Left renal cortex interstitium (tissue), 4 donors: ENCODE measurements around the gene EFL1. TPM values are rescaled to one million over a fixed set of nuclear protein-coding genes. Genes with fewer than 3 reads are reported as not detected.
"Not testable (repeated sequence)": the region's sequence is repeated elsewhere in the genome, so short reads cannot be mapped to it uniquely, and the experiment has no call there.

Experiments
- DNase-seq, 4 donors: peaks; one replicate each; pipeline ENCODE4 v3.0.0-alpha.2; 2013; ENCODE audit warnings: low read depth in 4 of 4, low spot score in 2 of 4, missing footprints in 1 of 4
- polyA plus RNA-seq, 4 donors: library from polyadenylated mRNA; unstranded; fragments of 120-200 nt; gene quantifications; one replicate each; pipeline ENCODE4 v1.2.1, GENCODE V29; 2013; ENCODE audit not compliant: insufficient read length in 4 of 4

Gene EFL1
- 10 to 100 TPM; 19.3 to 26.5 (median 20.9) TPM for polyA plus RNA-seq

DNA sequence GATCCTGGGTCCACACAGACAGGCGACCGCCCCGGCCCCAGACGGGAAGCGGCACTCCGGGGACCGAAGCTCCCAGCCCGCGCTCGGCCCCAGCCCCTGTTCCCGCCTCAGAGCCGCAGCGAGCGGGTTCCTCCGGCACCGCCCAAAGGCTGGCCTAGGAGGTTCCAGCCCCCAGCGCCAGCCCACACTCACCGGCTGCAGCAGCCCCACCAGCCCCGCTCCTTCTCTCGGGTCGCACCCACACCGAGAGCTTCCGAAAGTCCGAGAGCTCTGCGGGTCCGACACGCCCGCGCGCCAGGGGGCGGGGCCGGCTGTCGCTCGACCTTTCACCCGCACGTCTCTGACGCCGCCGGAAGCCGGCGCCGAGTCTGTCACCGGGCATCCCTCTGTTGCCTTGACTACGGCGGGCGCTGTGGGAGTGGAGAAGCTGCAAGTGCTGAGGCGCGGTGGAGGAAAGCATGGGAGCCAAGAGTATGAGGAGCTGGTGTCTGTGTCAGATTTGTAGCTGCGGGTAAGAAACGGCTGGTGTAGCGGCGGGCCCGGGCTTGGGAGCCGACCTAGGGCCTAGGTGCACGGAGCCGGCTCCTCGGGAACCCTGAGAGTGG, at the start of gene EFL1, which contains the start of gene SAXO2:
Gene EFL1 (minus strand): TSS at position 313 of the 605 bp plus-strand sequence. CDS start 956 bp downstream, outside the sequence.
Gene SAXO2 (plus strand): TSS at position 397 of the 605 bp plus-strand sequence. CDS start 62 bp downstream, at position 459.
- peak; percentile 55 to 87 (median 74) for DNase-seq

DNA sequence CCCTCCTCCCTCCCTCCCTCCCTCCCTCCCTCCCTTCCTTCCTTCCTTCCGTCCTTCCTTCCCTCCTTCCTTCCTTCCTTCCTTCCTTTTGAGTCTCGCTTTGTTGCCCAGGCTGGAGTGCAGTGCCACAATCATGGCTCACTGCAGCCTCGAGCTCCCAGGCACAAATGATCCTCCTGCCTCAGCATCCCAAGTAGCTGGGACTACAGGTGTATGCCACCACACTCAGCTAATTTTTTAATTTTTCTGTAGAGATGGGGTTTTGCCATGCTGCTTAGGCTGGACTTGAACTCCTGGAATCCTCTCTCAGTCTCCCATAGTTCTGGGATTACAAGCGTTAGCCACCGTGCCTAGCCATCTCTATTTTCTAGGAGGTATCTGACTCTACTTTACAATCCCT, 48.8 kb upstream of the EFL1 start:
- not testable (repeated sequence) for DNase-seq

DNA sequence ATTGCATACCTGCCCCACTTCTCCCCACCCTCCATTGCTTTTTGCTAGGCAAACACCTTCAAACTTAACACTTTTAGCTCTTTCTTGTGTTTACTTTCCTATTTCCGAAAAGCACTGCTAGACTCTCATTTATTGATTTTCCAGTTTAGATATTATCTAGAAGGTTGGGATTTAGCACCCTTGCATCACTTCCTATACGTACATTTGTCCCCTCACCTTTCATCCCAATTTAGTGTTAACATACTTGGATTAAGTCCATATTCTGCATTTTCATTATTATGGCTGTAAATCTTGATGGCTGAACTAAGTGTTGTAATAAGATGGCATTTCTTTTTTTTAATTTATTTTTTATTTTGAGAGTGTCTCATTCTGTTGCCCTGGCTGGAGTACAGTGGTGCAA, 47.3 kb upstream of the EFL1 start:
- no peak for DNase-seq

DNA sequence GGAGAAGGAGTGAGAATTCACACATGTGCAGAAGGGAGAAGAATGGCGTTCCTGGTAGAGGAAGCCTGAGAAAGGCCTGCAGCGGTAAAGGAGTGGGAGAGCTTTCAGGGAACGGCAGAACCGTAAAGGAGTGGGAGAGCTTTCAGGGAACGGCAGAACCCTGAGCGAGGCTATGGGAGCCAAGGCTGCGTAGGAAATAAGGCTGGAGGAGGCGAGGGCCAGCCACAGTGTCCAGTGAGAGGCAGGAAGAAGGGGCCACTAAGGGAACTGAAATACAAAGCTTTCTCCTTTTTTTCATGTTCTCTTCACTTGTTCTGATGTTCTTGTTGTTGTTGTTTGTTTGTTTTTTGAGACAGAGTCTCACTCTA, 45.2 kb upstream of the EFL1 start:
- no peak for DNase-seq

DNA sequence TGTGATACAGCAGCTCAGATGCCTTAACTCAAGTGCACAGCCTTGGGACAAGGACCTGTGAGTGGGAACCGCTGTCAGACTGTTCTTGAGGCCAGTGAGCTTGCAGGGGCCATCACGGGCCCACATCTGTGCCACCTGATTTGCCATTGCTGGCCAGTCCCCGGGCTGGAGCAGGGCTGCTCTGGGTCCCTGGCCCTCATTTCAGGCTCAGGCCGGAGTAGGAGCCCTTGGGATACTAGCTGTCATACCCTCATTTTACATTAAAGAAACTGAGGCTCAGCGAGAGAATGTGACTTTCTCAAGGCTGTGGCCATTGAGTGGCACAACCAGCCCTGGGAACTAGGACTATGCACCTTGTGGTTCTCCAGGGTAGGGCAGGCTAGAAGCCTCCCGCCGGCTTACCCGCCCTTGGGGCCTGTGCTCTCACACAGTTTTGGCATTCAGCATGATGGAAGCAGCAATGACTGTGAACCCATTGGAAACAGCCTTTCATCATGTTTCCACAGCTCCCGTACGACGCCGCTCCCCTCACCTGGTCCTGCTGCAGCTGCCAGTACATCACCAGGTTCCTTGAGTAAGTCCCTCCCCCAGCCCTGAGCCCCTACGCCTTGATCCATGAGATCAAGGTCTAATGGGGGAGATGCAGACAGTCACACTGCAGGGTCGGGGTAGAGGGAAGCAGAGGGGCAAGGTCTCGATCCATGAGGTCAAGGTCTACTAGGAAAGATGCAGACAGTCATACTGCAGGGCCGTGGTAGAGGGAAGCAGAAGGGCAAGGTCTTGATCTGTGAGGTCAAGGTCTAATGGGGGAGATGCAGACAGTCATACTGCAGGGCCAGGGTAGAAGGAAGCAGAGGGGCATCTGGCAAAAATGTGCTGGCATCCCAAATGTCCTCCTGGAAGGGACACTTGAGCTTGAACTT, 44.5 kb upstream of the EFL1 start:
- no peak for DNase-seq

DNA sequence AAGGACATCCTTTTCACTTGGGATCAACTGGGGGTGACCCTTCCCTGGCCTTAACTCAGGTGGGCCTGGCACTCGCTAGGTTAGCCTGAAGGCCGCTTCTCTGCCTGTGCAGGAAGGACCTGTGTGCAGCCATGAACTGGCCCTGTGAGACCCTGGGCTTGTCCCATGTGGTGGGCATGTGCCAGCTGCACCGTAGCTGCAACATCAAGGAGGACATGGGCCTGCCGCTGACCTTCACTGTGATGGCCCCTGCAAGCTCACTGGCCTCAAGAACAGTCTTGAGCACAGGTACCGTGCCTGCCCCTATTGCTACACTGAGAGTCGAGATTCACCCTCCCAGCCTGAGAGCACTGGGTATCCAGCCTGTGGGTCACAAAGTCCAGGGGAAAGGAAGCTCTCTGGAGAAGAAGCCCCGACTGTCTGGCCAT, 43.1 kb upstream of the EFL1 start:
- no peak for DNase-seq

DNA sequence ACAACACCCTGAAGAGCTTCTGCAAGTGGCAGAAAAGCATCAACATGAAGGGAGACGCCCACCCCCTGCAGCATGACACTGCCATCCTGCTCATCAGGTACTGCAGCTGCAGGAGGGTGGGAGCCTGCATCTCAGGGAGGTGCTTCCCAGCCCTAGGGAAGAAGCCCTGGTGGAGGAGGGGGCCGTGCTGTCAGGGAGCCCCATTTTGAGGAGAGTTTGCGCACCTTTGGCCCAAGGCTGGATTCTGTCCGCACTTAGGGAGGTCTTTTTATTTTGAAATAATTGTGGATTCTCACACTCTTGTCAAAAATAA, 42.2 kb upstream of the EFL1 start:
- no peak for DNase-seq

DNA sequence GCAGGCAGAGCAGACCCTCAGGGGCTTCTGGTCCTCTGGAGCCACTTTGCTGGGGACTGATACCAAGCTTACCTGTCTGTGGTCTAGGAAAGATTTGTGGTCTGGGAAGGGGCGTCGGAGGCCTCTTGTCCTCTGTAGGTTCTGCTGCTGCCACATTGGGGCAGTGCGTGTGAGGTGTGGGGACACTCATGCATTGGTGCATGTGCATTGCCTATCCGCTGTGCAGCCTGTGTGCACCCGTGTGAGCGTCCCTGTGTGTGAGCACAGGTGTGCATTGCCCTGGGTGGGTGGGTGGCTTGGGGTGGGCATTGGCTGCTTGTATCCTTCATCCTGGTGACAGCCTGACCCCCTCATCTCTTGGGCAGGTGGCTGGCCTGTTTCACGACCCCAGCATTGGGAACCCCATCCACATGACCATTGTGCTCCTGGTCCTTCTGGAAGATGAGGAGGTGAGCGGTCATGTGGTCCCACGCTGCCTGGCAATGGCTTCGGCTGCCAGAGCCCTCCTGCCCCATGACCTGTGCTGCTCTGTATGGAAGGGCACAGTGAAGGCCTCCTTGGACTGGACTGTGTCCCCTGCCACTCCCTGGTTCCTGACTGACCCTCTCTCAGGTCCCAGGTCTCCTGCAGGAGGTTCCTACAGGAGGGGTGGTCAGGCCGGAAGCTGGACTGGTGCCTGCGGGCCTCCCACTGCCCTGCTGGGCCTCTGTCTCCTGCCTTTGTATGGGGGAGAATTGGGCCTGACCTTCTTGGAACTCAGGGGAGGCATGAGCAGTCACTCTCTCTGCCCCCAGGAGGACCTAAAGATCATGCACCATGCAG, 41.6 kb upstream of the EFL1 start:
- no peak for DNase-seq

DNA sequence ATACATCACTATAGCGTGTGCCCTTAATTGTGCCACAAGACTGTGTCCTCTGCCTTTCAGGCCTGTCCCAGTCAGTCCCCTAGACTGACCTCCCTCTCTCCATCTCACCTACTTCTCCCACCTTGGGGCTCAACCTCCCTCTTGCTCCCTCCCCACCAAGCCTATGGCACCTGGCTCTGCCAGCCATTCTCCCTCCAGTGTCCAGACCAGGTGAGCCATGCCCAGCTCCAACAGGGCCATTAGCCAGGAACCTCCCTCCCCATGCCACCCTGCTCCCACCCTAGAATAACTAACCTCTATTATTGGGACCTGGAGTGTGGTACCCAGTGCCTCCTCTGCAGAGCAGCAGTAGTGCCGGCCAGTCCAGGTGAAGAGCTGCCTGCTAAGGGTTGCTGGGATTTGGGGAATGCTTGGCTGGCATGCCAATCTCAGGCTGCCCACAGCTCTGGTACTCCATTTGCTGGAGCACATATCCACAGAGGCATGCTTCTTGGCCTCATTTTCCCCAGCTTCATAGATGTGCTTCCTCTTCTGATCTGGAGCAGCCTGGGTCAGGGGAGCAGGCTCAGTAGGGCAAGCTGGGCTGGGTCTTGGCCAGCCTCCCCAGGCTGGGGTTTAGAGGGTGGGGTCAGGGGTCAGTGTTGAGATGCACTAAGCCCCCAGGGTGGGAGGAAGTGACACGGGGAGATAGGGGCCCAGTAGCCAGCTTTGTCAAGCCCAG, 38.9 kb upstream of the EFL1 start:
- DNase-seq: no peak

DNA sequence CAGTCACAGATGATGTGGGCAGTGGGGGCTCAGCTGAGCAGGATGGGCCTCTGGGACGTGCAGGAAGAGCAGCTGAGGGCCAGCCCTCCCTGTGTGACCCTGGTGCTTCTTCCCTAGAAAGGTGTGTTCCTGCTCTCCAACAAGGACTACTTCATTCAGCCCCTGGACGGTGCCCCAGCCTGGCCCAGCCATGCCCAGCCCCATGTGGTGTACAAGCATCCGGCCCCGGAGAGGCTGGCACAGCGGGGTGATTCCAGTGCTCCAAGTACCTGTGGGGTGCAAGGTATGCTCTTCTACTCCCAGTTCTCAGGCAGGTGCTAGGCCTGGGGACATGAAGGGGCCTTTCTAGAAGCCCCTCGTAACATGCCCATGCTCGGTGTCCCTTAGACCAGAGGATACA, 38.3 kb upstream of the EFL1 start:
- DNase-seq: no peak

DNA sequence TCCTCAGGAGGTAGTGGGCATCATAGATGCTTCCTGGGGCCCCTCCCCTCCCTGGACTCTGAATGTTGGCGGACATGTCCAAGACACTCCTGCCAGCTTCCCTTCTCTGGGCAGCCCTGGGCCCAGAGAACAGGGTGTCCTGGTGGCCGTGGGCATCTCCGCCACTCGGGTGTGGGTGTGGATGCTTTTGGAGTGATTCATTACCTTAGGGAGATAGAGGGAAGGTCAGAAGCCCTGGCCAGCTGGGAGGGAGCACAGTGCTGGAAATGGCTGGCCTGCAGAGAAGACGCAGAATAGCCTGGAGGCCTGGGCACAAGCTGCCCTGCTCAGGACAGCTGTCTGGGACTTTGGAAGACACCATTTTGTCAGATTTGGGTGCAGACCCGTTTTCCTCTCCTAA, 37.8 kb upstream of the EFL1 start:
- DNase-seq: not testable (repeated sequence)

DNA sequence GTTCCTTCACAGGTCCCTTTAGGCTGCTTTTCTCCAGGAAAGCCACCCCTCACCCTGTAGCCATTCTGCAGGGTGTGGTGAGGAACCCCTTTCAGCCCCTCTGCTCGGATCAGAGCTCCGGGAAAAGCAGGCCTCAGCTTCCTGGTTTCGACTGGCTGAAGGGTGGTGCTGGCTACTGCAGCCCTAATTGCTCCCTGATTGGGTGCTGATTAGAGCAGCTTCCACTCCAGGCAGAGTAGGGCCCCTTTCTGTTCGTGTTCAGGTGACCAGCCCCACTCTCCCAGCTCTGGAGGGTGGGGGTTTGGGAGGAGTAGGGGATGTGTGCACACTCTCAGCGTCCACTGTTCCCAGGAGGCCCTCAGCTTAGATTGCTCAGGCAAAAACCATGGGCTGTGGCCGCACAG, 37.0 kb upstream of the EFL1 start:
- not testable (repeated sequence) for DNase-seq

DNA sequence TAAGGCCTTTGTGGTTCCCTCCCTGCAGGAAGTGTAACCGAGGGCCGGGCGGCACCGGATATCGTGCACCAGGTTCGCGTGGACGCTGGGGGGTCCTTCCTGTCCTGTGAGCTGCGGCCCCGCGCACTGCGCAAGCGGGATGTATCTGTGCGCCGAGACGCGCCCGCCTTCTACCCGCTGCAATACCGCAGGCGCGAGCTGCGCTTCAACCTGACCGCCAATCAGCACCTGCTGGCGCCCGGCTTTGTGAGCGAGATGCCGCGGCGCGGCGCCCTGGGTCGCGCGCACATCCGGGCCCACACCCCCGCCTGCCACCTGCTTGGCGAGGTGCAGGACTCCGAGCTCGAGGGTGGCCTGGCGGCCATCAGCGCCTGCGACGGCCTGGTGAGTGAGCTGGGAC, 36.0 kb upstream of the EFL1 start:
- peak in 2 of 4 donors; percentile 1 to 11 for DNase-seq

DNA sequence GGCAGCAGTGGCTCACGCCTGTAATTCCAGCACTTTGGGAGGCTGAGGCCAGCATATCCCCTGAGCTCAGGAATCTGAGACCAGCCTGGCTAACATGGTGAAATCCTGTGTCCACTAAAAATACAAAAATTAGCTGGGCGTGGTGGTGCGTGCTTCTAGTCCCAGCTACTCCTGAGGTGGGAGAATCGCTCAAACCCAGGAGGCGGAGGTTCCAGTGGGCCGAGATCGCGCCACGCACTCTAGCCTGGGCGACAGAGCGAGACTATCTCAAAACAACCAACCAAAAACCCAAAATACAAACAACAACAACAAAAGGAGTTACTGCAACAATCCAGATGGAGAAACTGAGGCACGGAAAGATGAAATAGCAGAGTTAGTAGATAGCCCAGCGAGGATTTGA, 35.5 kb upstream of the EFL1 start:
- DNase-seq: no peak

DNA sequence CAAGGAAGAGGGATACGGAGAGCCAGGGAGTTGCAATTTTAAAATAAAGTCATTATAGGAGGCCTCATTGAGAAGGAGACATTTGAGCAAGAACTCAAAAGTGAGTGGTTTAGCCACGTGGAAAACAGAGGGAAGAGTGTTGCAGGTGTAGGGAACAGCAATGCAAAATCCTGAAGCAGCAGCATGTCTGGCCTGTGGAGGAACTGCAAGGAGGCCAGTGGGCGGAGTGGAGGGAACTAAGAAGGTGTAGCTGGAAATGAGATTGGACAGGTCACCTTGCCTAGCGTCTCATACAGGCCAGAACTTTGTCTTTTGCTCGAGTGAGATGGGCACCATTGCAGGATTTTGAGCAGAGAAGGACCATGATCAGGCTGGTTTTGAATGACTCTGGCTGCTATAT, 35.0 kb upstream of the EFL1 start:
- DNase-seq: no peak

DNA sequence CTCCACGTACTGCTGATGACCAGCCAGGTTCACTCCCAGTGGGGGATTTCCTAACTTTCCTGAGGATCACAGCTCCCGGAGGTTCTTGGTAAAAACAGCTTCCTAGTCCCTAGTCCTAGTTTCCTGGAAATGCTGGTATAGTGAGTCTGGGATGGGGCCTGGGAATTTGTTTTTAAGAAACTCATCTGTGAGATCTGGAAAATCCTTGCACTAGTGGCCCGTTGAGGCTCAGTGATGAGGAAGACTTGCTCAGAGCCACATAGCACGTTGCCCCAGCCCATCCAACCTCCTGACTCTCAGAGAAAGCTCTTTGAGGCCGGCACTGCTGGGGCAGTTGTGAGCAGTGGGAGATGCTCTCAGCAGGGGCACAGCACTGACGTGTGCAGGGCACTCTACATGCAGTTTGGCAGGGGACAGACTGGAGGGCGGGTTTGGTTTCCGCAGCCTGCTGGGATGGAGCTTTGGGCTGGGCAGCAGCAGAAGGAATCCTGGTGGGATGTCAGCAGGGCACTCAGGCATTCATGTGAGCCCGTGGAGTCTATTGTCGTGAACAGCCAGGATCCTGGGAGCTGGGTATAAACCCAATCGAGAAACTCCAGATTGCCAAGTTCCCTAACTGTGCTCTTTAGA, 31.6 kb upstream of the EFL1 start:
- DNase-seq: no peak

DNA sequence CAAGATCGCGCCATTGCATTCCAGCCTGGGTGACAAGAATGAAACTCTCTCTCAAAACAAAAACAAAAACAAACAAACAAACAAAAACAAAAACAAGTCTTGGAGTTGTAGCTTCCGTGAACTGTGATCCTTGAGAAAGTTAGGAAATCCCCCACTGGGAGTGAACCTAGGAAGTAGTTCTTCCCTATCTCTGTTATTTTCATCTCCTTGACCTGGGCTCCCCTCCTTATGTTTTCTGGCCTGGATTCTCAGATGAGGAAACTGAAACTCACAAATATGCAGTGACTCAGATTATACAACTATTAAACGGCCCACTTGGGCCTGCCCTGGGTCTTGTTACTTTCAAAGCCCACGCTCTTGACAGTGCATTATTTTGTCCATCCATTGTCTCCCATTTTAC, 29.7 kb upstream of the EFL1 start:
- DNase-seq: no peak

DNA sequence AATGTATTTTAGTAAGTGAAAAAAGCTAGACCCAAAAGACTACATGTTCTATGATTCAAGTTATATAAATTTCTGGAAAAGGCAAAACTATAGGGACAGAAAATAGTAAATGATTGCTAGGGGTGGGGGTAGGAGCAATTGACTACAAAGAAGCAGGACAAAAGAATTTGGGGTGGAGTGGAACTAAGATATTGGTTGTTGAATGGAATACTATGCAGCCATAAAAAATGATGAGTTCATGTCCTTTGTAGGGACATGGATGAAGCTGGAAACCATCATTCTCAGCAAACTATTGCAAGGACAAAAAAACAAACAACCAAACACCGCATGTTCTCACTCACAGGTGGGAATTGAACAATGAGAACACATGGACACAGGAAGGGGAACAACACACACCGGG, 25.7 kb upstream of the EFL1 start:
- not testable (repeated sequence) for DNase-seq

DNA sequence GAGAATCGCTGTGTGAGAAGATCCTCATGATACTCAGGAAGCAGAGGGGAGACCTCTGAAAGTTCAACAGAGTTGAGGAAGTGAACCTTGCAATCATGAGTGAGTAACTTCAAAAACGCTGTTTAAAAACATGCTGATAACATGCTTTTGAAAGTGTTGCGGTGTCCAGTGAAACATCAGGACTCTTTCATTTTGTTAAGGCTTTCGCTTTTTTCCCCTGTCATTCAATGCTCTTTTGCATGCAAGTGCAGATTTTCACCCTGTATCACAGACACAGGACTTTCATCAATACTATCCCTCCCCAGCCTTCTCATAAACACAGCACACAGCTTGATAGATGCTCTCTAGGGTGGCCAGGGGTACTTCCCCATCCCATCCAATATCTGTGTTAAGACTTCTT, 23.9 kb upstream of the EFL1 start:
- DNase-seq: not testable (repeated sequence)

DNA sequence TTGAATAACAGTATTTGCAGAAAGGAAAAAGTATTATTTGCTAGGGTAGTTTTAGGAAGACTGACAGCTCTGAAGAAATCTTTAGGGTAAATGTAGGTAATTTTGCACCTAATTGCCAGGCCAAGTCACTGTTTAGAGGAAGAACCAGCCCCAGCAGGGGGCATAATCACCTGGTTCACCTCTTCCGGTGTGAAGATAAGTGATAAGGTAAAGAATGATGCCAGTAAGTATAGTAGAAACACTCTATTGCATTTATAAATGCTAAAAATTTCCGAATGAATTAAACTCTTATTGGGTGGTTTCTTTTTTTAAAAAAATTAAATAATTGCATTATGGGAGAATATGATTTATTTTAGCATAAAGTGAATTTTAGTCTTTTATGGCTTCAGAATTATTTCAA, 21.8 kb upstream of the EFL1 start:
- not testable (repeated sequence) for DNase-seq
